SH-SY5Y (cell line): Measurements from ENCODE around the gene ARFGEF2.

Experiments
- GATA2 ChIP-seq: IDR thresholded peaks from 2 replicates; pipeline ENCODE4 v1.6.1; 2011; ENCODE audit warnings: mild to moderate bottlenecking, low read depth, low read length
- GATA3 ChIP-seq: IDR thresholded peaks from 2 replicates; pipeline ENCODE4 v1.6.1; 2011; ENCODE audit warnings: low read depth, mild to moderate bottlenecking, low read length, moderate library complexity

GRCh38 chr20:48941467-48941866, 20.0 kb downstream of the ARFGEF2 start:
- no peak for TF ChIP-seq GATA2
- no peak for TF ChIP-seq GATA3
